ENCODE results near the gene FPR2. TPM values are rescaled to one million over a fixed set of nuclear protein-coding genes. Genes with fewer than 3 reads are reported as not detected.

The FPR2 gene
- total RNA-seq, 2 donors from 2014 or later = 0.21 TPM; not detected in 1

DNA sequence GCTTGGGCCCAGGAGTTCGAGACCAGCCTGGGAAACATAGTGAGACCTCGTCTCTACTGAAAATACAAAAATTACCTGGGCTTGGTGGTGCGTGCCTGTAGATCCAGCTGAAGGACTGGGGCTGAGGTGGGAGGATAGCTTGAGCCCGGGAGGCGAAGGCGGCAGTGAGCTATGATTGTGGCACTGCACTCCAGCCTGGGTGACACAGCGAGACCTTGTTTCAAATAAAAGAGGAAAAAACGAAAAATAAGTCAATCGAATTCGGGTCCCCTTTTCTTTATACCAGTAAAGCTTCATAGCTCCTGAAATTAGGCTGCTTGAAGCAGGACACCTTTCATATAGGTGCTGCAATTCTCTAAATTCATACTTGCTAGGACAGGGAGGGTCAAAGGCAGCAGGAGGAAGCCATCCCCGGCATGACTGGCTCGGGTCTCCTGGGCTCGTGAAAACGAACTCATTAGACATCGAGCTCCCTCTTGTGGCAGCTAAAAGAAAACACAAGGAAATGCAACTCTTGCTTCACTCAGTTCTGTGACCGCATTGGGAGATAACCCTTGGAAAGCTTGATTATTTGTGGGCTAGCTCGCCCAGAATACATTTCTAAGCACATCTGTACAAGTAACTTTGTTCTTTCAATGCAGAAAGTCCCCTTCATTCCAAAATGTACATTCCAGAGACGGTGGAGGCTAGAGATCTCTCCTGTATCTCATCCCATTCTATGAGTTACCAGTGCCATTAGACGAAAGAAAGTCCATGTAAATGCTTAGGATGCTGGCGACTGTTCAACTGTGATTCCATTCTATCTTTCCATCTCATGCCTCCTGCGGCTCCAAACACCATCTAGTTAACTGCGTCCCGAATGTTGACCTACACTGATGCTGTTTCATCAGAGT is 16.8 kb downstream of the FPR2 start:
- peak; percentile 69 for ATAC-seq
- intact Hi-C loops (cut with DNase I, micrococcal nuclease) = loop anchor here in 1 of 2 donors (10.0 kb wide), 1 partner anchor 123 kb away; no protein-coding TSS in a partner anchor
- DNase-seq = peak; percentile 21 to 49

DNA sequence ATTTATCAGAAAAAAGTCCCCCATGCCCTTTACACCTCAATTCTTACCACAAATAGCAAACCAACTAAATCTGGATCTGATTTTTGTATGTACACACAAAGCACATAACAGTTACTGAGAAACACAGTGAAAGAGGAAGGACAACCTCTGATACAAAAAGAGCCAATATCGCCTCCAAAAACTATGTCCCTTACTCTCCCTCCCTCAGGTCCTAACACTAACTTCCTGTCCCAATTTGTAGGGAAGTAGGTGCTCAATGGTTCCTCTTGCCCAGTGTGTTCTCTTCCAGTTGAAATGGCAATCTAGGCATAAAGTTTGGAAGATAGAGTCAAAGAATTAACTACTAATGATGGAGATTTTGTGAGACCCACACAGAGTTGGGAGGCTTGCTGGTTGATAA is 18.2 kb downstream of the FPR2 start:
- no peak for ATAC-seq
- DNase-seq = no peak
- intact Hi-C loops (cut with DNase I, micrococcal nuclease) = loop anchor here in 1 of 2 donors (10.0 kb wide), 1 partner anchor 124 kb away; no protein-coding TSS in a partner anchor

DNA sequence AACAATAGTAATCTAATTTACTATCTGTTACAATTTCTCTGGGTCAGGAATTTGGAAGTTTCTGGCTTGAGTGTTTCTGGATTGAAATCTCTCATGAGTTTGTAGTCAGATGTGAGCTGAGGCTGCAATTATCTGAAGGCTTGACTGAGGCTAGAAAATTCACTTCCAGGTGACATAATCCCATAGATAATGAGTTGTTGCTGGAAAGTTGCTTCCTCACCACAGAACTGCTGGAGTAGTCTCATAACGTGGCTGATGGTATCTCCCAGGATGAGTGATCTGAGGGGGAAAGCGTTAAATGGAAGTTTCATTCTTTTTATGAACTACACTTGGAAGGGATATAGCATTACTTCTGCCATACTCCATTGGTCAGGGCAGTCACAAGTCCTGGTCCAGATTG is 18.7 kb downstream of the FPR2 start:
- intact Hi-C loops (cut with DNase I, micrococcal nuclease) = loop anchor here in 1 of 2 donors (10.0 kb wide), 1 partner anchor 125 kb away; no protein-coding TSS in a partner anchor
- ATAC-seq = no peak
- DNase-seq = no peak

DNA sequence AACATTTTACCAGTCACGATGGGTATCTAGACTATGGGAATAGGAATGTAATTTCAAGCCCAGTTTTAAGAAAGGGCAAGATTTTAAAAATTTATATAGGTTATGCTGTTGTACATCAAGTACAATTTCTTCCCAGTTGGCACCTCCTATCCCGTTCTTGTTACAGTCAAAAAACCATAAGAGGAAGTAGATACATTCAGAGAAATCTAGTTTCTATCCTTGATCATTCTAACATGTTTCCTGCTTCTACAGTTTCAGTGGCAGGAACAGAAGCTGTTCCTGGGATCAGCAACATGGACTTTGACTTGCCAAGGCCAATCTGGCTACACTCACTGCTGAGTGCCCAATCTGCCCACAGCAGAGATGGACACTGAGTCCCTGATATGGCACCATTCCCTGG is 19.3 kb downstream of the FPR2 start:
- ATAC-seq = no peak

DNA sequence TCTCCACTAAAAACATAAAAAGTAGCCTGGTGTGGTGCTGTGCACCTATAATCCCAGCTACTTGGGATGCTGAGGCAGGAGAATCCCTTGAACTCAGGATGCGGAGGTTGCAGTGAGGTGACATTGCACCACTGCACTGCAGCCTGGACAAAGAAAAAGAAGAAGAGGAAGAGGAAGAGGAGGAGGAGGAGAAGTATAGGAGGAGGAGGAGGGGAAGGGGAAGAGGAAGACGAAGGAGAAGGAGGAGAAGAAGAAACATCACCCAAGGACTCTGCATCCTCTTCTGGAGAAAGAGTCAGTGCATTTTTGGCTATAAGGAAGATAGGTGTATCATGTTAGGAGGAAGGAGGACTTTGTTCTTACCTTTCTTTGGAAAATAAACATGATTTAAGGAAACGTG is 21.0 kb downstream of the FPR2 start:
- intact Hi-C loops (cut with DNase I, micrococcal nuclease) = no loop called here
- DNase-seq = no peak
- no peak for ATAC-seq

More for the DNA sequence above, 19.3 kb downstream of the FPR2 start:
- no peak for DNase-seq
- intact Hi-C loops (cut with DNase I, micrococcal nuclease) = no loop called here

DNA sequence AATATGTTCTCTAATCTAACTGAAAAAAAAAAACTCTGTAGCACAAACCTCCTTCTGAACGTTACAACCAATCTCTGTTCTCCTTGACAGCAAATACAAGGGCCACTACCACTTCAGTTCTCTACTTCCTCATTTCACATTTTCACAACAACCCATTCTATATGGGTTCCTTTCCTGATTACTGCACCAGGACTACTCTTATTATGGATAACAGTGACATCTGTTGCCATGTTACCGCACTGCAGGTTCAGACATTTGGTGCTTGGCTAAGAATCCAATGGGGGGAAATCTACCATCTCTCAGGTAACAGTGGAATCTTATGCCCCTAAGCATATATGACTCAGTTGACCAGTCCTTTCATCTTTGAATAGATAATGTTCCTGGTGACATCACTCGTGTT is 22.4 kb downstream of the FPR2 start:
- intact Hi-C loops (cut with DNase I, micrococcal nuclease) = no loop called here
- no peak for ATAC-seq

DNA sequence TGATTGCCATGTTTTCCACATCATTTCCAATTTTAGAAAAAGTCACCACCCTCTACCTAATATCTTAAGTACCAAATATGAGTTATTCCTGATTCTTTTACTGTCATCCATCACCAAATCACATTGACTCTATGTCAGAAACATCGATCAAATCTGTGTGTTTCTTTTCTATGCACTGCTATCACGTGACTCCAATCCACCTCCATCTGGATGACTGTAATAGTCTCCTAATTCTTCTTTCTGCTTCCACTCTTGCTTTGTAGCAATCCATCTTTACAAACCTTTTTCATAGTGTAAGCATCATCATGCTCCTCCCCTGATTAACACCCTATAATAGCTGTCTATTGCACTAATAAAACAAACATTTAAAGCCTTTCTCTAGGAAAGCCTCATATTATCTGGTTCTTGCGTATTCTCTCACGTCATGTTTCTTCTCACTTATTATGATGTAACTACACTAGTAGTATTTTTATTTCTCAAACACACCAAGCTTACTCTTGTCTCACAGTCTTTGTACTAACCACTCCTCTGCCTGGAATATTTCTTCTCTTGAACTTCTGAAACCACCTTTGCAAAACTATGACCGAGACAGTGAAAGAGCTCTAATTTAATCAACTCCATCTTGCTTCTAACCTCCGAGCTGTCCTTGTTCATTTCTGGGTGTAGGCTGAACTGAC is 23.3 kb downstream of the FPR2 start:
- intact Hi-C loops (cut with DNase I, micrococcal nuclease) = no loop called here
- no peak for DNase-seq
- no peak for ATAC-seq

More for the DNA sequence above, 22.4 kb downstream of the FPR2 start:
- DNase-seq = no peak

DNA sequence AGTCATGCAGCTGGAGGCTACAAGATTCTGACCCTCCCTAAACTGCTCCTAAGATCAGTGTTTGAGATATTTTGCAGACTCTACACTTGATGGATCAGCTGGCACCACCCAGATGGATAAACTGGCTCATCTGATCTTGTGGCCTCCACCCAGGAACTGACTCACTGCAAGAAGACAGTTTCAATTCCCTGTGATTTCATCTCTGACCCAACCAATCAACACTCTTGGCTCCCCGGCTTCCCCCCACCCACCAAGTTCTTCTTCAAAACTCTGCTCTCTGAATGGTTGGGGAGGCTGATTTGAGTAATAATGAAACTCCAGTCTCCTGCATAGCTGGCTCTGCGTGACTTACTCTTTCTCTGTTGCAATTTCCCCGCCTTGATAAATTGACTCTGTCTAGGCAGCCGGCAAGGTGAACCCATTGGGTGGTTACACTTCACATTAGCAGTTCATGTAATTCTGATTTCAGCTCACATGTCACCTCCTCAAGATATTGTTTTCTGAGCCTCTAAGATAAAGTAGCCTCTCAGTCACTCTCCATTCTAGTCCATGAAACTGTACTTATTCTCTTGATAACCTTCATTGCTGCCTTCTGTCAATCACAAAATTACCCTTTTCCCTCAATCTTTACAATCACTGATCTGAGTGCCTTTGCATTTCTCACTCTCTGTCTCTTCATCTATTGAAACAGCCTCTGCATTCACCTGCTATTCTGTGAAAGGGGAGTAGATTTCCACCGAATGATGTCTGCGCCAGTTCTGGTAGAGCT is 24.1 kb downstream of the FPR2 start:
- intact Hi-C loops (cut with DNase I, micrococcal nuclease) = no loop called here
- peak; percentile 27 to 58 for DNase-seq
- peak; percentile 17 for ATAC-seq

DNA sequence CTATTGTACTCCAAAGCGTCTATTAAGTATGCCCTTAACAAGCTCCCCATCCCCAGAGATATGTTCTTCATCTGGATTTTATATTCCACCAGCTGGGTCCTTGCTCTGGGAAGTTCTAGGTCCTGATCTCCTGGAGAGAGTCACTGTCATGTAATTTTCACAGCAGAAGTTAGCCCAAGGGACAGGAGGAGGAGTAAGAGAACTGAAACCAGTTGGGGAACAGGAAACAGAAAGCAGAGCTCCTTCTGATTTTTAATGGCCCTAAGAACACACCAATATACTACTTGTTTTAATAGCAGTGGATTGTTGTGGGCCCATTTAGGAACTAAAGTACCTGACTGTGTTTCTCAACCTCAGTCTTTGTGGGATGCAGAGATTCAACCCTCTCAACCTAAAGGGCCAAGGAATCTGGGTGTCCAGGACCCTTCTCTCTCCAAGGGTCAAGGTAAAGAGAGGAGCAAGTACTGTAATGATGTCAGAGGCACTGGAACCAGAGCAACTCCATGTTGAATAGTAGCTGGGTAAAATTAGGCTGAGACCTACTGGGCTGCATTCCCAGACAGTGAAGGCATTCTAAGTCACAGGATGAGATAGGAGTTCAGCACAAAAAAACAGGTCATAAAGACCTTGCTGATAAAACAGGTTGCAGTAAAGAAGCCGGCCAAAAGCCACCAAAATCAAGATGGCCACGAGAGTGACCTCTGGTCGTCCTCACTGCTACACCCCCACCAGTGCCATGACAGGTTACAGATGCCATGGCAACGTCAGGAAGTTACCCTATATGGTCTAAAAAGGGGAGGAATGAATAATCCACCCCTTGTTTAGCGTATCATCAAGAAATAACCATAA is 25.9 kb downstream of the FPR2 start:
- intact Hi-C loops (cut with DNase I, micrococcal nuclease) = no loop called here

DNA sequence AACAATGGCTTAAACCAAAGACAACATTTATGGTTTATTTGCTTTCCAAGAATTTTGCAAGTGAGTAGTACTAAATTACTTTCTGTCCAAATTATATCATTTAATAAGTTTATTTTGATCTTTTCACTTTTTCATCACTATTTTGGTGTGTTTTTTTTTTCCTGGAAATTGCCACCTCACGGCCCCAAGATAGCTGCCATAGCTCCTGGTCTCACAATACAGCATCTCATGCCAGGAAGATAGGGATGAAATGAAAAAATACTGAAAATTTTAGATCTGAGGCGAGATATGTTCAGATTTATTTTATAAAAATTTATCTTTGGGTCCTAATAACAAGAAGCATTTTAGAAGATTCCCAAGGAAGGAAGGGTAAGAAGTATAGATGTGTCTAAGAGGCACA is 27.0 kb downstream of the FPR2 start:
- intact Hi-C loops (cut with DNase I, micrococcal nuclease) = no loop called here
- ATAC-seq (no peak), DNase-seq (no peak)

More for the DNA sequence above, 25.9 kb downstream of the FPR2 start:
- DNase-seq (no peak), ATAC-seq (no peak)

DNA sequence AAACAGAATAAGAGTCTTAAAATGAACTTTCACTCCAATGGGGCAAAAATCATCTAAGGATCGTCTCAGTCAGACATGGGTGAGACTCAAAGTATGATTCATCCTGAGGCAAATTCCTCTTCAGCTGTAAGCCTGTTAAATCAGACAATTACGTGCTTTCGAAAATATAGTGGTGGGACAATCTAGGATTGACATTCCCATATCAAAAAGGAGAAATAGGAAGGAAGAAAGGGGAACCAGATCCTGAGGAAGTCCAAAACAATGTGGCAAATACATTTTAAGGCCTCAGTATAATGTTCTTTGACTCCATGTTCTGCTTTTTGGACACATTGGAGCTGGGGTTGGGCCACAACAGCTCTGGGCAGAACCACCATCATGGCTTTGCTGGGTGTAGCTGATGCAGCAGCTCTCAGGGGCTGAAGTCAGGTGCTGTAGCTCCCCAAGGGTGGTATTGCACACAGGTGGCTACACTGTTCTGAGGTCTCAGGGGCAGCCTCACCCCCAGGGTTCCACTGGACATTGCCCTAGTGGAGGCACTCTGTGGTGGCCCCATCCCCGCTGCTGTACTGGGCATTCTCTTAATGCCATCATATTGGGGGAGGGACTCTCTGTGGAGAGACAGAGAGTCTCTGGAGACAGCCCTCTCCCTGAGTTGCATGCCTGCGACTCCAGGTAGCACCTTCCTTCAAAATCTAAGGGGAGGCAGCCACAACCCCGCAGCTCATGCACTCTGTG is 28.2 kb downstream of the FPR2 start:
- ATAC-seq = no peak
- intact Hi-C loops (cut with DNase I, micrococcal nuclease) = no loop called here
- no peak for DNase-seq

DNA sequence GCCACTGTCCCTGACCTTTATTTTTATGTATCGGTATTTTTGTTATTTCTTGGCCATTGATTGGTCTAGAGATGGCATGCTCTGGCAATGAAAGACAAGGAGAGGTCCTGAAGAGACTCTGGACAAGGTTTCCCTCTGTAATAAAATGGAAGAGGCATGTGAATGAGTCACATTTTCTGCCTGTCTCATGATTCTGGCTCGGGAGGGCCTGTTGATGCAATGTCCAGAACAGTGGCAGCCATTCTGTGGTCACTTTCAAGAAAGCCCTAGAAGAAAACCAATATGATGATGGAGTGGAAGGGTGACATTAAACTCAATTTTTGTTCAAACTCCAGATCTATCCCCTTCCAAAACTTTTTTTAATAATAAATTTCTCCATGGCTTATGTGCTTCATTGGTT is 32.0 kb downstream of the FPR2 start:
- intact Hi-C loops (cut with DNase I, micrococcal nuclease) = no loop called here
- DNase-seq (no peak), ATAC-seq (no peak)

DNA sequence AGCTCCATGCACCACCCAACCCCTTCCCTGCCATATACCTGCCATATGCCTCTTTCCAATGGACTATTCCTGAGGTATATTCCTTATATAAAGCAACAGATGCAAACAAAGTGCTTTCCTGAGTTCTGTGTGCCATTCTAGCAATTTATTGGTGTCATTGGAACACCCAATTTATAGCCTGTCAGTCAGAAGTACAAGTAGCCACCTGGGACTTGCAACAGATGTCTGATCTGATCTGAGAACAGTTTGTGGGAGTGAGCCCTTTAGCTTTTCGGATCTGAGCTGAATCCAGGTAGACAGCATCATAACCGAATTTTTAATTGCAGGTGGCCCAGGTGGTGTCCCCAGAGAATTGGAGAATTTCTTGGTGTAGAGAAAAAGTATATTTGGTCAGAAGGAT is 33.0 kb downstream of the FPR2 start:
- intact Hi-C loops (cut with DNase I, micrococcal nuclease) = no loop called here
- ATAC-seq = no peak

DNA sequence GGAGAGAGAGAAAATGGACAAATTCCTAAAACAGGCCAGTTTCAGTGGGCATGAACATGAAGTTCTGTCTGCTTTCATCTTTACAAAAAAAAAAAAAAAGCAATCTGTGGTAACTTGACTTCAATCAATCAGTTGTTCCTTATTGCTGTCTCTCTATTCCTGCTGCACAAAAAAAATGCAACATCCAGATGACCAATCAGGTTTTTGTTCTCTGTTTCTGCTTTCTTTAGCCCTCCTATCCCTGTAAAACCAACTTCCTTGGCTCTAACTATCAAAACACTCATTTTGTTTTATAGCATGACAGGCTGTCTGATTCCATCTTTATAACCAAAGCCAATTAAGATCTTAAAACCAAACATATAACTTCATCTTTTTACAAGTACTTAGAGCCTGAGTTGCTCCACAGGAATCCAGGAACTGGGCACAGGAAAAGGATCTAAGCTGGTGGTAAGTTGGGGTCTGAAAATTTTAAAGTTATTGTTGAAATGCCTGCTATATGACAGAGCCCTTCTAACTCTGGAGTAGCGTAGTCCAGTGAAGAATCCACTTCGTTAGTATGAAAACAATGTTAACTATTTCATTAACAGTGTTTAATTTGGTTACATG is 34.0 kb downstream of the FPR2 start, which contains the start of gene FPR3:
TSS of gene FPR3 (plus strand) at position 273 of the 606 bp plus-strand sequence. CDS start 28,592 bp downstream, outside the sequence.
- ATAC-seq (no peak), DNase-seq (no peak)
- intact Hi-C loops (cut with DNase I, micrococcal nuclease) = no loop called here

More for the DNA sequence above, 33.0 kb downstream of the FPR2 start:
- DNase-seq = no peak

DNA sequence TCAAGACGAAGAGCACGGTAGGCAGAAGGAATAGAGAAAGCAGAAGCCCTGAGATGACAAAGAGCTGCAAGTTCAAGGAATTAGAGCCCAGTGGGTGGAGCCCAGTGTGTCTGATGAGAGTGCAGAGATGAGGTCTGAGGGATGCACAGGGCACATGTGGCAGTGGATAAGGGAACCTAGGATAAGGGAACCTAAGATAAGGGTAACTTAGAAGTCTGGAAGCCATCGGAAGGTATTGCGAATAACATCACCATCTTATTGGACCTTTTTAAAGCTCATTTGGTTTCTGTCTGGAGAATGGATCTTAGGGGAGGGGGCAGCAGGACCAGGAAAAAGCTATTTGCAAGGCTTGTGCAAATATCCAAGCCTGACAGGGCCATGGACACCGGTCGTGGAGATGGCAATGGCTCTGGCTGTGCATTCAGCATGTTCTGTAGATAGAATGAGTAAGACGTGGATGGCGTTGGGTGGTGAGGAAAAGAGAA is 35.3 kb downstream of the FPR2 start:
- ATAC-seq (no peak), DNase-seq (peak; percentile 20 to 33)
- intact Hi-C loops (cut with DNase I, micrococcal nuclease) = no loop called here

DNA sequence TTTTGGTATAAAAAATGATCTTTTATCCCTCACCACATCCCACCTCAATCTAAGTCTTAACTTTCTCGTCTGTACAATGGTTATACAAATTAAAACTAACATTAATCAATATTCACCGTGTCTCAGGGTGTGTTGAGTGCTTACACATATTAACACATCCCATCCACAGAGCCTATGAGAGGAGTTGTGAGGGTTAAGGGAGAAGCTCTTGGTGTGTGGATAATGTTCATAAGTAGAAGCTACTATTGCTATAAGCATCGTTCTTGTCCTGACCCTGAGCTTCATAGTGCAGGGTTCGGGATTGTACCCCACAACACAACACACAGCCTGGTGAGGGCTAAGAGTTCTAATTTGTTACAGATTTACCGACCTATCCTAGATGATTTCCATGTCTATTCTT is 36.5 kb downstream of the FPR2 start:
- intact Hi-C loops (cut with DNase I, micrococcal nuclease) = no loop called here
- no peak for DNase-seq
- no peak for ATAC-seq

DNA sequence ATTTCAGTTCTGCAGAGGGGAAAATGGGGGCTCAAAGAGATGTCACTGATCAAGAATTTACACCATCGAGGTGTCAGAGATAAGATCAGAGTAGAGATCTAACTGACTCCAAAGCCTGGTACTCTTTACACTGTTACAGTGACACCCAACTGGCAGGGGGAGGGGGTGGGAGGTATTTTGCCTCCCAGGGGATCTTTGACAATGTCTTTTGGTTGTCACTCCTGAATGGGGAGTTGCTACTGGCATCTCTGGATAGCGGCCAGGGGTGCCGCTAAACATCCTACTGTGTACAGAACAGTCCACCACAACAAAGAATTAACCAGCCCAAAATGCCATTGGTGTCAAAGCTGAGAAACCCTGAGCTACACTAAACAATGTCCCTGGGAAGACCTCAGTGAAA is 37.1 kb downstream of the FPR2 start:
- intact Hi-C loops (cut with DNase I, micrococcal nuclease) = no loop called here
- DNase-seq (no peak), ATAC-seq (no peak)
